K562 (cell line): ENCODE results near the gene SDE2. TPM values are rescaled to one million over a fixed set of nuclear protein-coding genes. Genes with fewer than 3 reads are reported as not detected.

Source experiments
- ETV1 ChIP-seq: fragments of 450-650 bp; conservative IDR thresholded peaks from 2 replicates; pipeline ENCODE4 v1.6.1; 2016; ENCODE audit warnings: missing genetic modification characterization, control low read depth, low read depth, missing compliant biosample characterization
- JUNB ChIP-seq: fragments of 450-650 bp; formaldehyde crosslinking; conservative IDR thresholded peaks from 2 replicates; pipeline ENCODE4 v1.4.0; 2020; ENCODE audit warnings: mild to moderate bottlenecking
- MAFK ChIP-seq: IDR thresholded peaks from 2 replicates; pipeline ENCODE4 v1.6.1; 2011; ENCODE audit warnings: low read length, improper control_type of control experiment
- MCM7 ChIP-seq, 2 experiments: fragments of 450-650 bp; IDR thresholded peaks; 2 replicates each; pipeline ENCODE4 v1.6.1; 2016 to 2018
- PML ChIP-seq: IDR thresholded peaks from 2 replicates; pipeline ENCODE4 v1.6.1; 2012; ENCODE audit warnings: low read length, inconsistent platforms
- SMC3 ChIP-seq: conservative IDR thresholded peaks from 2 replicates; pipeline ENCODE4 v1.6.1; 2011; ENCODE audit warnings: low read depth, low read length, improper control_type of control experiment; ENCODE audit not compliant: insufficient read depth
- STAT5A ChIP-seq: IDR thresholded peaks from 2 replicates; pipeline ENCODE4 v1.6.1; 2012; ENCODE audit warnings: low read length, inconsistent platforms, borderline replicate concordance
- TARDBP ChIP-seq: fragments of 450-650 bp; IDR thresholded peaks from 2 replicates; pipeline ENCODE4 v1.6.1; 2016
- TRIM25 ChIP-seq: fragments of 450-650 bp; IDR thresholded peaks from 2 replicates; pipeline ENCODE4 v1.7.0; 2016; ENCODE audit warnings: borderline replicate concordance
- UBTF ChIP-seq, 2 experiments: IDR thresholded peaks; 2 replicates each; pipeline ENCODE4 v1.6.1; 2012; ENCODE audit warnings: improper control_type of control experiment in 2 of 2, low read depth in 2 of 2, low read length in 2 of 2, borderline replicate concordance in 1 of 2
- ZC3H8 ChIP-seq: fragments of 450-650 bp; IDR thresholded peaks from 2 replicates; pipeline ENCODE4 v1.6.1; 2017
- ZNF318 ChIP-seq, 2 experiments: fragments of 450-650 bp; IDR thresholded peaks; 2 replicates each; pipeline ENCODE4 v1.6.1; 2016; ENCODE audit warnings: mild to moderate bottlenecking in 2 of 2, borderline replicate concordance in 1 of 2, low read depth in 1 of 2, moderate library complexity in 1 of 2
- ZNF354B ChIP-seq: fragments of 250-450 bp; sonication (Bioruptor Pico); IDR thresholded peaks from 2 replicates; pipeline ENCODE4 v1.4.0; 2020
- polyA plus RNA-seq, 8 experiments: library from polyadenylated mRNA; depleted of rRNA in 4 of 8; stranded (reverse) in 5 of 8; unstranded in 3 of 8; fragments of >200 nt; fragmentation: Nextera tagmentation in 2 of 8; fragmentation: Illumina TruSeq in 1 of 8; extraction: Ambion mirVana in 2 of 8; extraction: Trizol in 1 of 8; gene quantifications; 2 replicates each; pipeline versions ENCODE4 v1.2.1 to v1.2.3, GENCODE V29; 2011 to 2014; ENCODE audit warnings: inconsistent platforms in 1 of 8, missing spikeins in 1 of 8
- total RNA-seq, 7 experiments: library from RNA; depleted of rRNA in 6 of 7; stranded (reverse); fragments of >200 nt in 6 of 7; fragmentation: Illumina TruSeq in 2 of 7; extraction: Trizol in 2 of 7; gene quantifications; 2 replicates each; pipeline versions ENCODE4 v1.2.1 to v1.2.3, GENCODE V29; 2011 to 2021; ENCODE audit warnings: low replicate concordance in 1 of 7
- TF ChIP-seq, protein P1 (sequence below): IDR thresholded peaks from 2 replicates; pipeline ENCODE4 v1.6.1; 2011; ENCODE audit not compliant: insufficient read length; ENCODE audit errors: extremely low read depth

The SDE2 gene
- total and polyA plus RNA-seq, 9 of the 15 experiments (the other 6 are each of a cell fraction or from before 2014, with no cell fraction given): 14.3 to 62.3 (median 46.0) TPM

GRCh38 chr1:225995919-225996864, 3.0 kb downstream of the SDE2 start (continued):
- TF ChIP-seq ZNF318 (IDR thresholded peaks at IDR 0.05; ENCODE audit: borderline replicate concordance in 1 of 2, low read depth in 1 of 2) (no peak), STAT5A (peak; percentile 53), SMC3 (0 out of 2 replicates have a peak, but pooled peaks have one; percentile 38), MAFK (no peak), TARDBP (no peak), TRIM25 (no peak), UBTF (IDR thresholded peaks at IDR 0.05; ENCODE audit: borderline replicate concordance in 1 of 2, low read depth in 2 of 2, low read length in 2 of 2) (no peak), ETV1 (tag) (no peak), ZNF354B (CRISPR knock-in tag) (no peak), JUNB (CRISPR knock-in tag) (no peak), MCM7 (IDR thresholded peaks at IDR 0.05) (no peak), ZC3H8 (no peak), PML (peak; percentile 61)
- TF ChIP-seq, protein P1, sequence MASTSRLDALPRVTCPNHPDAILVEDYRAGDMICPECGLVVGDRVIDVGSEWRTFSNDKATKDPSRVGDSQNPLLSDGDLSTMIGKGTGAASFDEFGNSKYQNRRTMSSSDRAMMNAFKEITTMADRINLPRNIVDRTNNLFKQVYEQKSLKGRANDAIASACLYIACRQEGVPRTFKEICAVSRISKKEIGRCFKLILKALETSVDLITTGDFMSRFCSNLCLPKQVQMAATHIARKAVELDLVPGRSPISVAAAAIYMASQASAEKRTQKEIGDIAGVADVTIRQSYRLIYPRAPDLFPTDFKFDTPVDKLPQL: no peak
